Activated CD4-positive, alpha-beta T cell treated with anti-CD3 and anti-CD28 coated beads, Interleukin-2, Interleukin-4, amounts not matched to agents 100 ng/mL and 50 ng/mL, durations not matched to agents 16 hours and 8 hours (primary cell): ENCODE results near the gene PALLD.
A peak's percentile ranks its signal among the peaks of the same experiment; 100 is the strongest.
"Not testable (repeated sequence)": the region's sequence is repeated elsewhere in the genome, so short reads cannot be mapped to it uniquely, and the experiment has no call there.

ENCODE experiments used
- DNase-seq: peaks from one replicate; pipeline ENCODE4 v3.0.0-alpha.2; 2020; ENCODE audit warnings: low spot score

PALLD gene

DNA sequence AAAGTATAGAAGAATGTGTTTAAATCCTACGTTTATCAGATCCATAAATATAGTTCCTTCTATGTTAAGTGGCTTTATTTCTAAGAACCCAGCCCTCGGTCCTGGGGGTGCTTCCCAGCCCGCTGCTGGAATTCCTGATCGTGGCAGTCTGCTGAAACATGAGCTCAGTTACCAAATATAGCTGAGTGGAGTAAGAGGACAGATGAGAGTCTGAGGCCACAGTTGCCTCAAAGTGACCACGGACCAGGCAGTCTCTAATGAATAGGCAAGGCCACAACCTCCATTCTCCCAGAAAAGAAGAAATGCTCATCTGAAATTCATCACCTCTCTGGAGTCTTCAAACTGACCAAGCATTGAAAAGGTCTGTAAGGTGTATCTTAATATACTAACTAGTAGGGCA, at the start of gene PALLD:
TSS of gene PALLD (plus strand) at position 219 of the 400 bp plus-strand sequence.
- DNase-seq, result no peak

DNA sequence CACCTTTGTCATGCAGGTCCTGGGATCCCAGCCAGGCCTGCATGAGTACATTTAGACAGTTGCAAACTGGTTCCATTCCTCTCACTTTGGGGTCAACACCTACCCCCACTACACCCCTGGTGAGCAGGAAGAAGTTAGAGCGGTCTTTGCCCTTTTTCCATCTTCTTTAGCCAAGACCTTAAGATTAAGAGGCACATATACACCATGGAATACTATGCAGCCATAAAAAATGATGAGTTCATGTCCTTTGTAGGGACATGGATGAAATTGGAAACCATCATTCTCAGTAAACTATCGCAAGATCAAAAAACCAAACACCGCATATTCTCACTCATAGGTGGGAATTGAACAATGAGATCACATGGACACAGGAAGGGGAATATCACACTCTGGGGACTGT, 47.8 kb upstream of the PALLD start:
- not testable (repeated sequence) for DNase-seq

DNA sequence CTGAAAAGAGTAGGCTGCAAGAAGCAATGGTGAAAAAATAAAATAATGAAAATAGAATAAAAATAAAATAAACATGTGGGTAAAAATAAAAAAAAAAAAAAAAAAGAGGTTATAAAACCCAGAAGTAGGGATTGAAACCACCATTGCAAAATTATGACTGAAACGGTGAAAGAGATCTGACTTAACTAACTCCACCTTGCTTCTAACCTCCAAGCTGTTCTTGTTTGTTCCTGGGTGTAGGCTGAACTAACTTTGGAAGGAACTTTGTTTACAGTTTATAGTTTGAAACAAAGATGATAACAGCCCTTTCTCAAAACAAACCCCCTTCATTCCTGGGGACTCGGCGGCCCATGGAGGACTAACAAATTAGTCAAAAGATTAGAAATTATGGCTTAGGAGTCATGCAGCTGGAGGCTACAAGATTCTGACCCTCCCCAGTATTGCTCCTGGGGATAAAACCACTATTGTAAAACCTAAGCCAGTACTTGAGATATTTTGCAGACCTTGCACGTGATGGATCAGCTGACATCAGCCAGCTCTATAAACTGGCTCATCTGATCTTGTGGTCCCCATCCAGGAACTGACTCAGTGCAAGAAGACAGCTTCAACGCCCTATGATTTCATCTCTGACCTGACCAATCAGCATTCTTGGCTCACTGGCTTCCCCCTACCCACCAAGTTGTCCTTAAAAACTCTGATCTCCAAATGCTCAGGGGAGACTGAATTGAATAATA, 47.0 kb upstream of the PALLD start:
- peak; percentile 53 for DNase-seq

DNA sequence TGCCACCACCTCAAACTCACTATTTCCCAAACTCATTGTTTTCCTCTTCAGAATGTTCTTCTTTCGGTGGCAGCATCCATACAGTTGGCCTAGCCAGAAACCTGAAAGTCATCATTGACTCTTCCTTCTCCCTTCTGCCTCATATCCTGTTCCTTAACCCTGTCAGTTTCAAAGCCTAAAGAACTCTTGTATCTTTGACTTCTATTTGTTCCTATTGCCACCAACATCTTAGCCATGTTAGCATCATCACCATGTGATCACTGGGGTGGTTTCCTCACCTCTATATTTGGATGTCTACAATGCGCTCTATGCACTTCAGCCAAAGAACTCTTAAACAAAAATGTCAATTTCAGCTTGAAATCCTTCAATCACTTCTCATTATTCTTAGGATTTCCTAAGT, 45.5 kb upstream of the PALLD start:
- no peak for DNase-seq

DNA sequence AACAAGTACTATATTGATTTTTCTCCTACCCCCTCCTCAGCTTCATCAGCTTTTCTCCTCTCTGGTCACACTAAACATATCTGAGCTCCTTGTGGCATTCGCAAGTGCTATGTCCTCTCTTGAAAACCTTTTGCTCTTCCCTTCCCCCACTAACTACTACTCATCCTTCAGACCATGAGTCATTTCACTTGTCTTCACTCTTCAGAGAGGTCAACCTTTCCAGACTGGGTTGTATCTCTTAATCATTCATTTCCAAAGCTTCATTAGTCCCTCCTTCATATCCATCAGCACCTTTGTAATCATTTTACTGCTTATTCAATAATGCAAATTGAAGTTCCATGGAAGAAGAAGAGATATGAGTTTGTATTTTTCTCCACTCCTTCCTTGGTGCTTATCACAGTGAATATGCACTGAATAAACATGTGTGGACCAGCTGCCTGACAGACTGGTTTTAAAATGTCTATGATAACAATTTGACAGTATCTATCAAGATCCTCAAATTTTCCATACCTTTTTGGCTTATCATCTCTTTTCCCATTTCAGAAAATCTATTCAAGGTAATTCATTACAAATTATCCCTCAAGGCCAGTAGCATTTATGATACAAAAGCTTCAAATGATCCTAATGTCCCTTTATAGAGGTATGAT, 45.0 kb upstream of the PALLD start:
- peak; percentile 53 for DNase-seq

DNA sequence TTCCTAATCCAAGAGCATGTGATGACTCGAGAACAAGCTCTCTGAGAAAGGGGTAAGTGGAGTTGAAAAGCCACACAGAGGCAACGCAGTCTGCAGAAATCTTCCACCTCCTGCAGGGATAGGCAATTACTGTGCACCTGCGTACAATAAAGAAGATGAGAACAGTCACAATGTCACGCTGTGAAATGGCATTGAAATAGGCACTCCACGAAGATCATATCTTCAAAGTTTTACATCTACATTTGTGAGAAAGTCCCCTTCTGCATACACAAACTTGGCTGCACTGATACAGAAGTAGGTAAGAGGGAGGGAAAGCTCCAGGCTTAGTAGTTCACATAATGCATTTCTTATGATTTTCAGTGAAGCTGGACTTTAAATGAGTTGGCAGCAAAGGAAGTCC, 43.7 kb upstream of the PALLD start:
- DNase-seq, result no peak

DNA sequence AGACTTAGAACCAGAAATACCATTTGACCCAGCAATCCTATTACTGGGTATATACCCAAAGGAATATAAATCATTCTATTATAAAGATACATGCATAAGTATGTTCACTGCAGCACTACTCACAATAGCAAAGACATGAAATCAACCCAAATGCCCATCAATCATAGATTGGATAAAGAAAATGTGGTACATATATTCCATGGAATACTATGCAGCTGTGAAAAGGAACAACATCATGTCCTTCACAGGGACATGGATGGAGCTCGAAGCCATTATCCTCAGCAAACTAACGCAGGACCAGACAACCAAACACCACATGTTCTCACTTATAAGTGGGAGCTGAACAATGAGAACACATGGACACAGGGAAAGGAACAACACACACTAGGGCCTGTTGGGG, 38.6 kb upstream of the PALLD start:
- not testable (repeated sequence) for DNase-seq

DNA sequence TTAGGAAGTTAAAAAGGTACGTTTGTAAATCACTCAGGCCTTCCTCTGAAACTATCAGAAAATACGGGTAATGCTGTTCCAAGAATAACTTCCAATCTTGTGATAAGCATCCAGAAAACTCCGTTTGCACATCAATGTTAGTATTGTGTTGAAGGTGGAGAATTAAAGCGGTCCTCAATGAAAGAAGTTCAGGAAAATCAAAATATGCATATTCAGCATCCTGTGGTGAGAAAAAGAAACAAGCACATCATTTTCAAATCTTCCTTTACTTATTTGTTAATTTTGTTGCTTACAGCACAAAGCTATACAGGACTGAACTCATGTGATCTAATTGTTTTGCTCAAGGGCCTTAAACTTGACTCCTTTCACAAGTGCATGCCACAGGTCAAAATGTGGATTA, 35.0 kb upstream of the PALLD start:
- DNase-seq, result no peak

DNA sequence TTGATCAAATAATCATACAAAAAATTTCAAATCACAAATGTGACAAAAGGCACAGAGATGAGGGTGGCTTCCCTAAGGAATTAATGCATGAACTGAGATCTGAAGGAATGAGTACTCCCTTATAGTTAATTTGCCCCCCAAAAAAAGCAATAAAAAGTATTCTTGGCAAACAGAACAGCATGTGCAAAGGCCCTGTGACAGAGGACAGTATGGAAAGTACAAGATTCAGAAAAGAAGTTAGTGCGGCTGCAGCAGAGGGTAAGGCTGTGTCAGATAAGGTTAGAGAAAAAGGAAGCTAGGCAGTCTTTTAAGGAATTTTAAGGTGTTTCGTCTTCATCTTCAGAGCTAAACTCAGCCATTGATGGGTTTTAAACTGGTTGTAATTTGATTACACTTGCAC, 23.9 kb upstream of the PALLD start:
- no peak for DNase-seq

DNA sequence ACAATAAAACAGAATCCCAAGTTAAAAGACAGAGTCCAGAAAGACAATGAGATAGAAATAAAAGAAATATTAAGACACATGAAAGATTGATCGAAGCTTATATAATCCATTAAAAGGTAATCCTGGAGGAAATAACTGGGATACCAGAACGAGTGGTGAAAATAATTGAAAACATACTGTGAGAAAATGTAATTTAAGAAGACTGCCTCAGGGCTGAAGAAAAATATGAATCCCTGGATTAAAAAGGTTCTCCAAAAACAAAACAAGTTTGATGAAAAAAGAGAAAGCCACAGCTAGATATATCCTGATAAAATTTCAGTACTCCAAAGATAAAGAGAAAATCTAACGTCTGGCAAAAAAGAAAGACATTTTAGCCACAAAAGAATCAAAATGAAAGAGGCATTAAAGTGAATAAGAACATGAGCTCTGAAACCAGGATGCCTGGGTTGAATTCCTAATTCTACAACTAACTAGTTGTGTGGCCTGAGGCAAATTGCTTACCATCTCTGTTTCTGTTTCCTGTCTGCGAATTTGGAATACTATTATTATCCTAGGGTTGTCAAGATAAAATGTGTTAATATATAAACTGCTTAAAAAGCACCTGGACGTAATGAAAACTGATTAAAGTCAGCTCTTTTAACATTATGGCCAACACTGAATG, 22.1 kb upstream of the PALLD start:
- no peak for DNase-seq

DNA sequence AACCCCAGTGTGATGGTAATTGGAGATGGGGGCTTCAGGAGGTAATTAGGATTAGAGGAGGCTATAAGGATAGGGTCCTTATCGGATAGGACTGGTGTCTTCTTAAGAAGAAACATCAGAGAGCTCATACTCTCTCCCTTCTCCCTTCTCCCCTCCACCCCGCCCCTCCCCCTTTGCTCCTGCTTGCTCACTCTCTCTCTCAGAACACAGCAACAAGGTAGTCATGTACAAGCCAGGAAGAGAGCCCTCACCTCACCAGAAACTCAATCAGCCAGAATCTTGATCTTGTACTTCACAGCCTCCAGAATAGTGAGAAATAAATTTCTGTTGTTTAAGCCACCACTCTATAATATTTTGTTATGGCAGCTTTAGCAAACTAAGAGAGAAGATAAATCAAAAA, 21.1 kb upstream of the PALLD start:
- DNase-seq, result no peak

DNA sequence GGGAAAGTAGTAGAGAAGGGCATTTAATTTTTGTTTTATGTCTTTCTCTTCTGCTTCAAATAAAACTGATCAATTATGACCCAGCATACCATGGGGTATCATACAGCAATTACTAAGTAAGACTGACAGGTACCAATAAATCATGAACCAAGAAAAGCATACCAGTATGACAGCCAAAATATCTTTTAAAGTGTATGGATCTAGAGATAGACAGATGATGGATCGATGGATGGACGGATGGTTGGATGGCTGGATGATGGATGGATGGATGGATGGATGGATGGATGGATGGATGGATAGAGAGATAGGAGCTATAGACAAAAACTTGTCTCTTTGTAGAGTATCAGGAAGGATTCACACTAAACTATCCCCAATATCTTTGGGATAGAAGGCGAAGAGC, 18.0 kb upstream of the PALLD start:
- no peak for DNase-seq

DNA sequence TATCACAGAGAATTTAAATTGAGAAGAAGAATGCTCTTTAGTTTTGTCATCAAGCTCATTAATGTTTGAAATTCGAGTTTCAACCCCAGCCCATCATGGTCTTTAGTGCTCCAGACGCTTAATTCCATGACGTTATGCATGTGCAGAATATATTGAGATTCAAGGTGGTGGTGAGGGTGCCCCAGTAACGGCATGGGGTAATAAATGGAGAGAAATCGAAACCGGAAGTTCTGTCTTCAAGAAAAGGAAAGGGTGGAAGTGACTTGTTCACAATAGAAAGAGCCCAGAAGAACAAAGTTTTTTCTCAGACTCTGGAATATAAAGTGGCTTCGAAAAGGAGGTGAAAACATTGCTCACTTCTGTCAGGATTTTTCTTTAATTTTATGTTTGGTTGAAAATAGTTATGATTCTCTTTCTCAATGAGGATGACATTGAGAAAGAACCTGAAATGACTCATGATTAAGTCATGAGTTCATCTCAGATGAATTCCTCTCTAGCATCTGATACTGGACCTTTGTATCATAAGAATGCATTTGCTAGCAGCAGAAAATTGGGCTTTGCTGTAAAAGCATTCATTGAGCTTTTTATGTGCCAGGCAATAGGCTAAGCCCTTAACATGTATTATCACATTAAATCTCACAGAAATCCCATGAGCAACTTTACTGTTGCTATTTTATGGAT, 15.8 kb upstream of the PALLD start:
- DNase-seq, result peak; percentile 54

DNA sequence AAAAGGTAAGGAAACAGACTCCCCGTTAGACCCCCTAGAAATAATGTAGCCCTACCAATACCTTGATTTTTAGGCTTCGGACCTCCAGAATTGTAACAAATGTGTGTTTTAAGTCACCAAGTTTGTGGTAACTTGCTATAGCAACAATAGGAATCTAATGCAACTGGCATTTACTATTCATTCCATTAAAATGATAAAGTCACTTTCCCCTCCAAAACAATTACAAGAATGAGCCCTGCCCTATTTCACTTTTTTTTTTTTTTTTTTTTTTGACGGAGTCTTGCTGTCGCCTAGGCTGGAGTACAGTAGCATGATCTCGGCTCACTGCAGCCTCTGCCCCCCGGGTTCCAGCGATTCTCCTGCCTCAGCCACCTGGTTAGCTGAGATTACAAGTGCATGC, 13.0 kb upstream of the PALLD start:
- DNase-seq, result no peak

DNA sequence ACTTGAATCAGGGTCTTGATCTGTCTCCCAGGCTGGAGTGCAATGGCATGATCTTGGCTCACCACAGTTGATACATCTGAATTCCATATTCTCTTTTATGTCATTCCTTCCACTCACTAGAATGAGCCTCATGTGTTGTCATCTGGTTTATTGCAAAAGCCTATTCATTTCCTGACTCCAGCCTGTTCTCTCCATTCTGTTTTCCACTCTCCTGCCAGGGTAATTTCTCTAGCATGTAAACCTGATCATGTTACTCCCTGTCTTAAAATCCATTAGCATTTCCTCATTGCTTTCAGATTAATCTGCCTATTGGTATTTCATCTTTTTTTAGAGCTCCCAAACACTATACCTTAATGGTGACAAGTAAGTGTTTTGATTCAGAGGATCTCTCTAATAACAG, 12.2 kb upstream of the PALLD start:
- DNase-seq, result no peak

DNA sequence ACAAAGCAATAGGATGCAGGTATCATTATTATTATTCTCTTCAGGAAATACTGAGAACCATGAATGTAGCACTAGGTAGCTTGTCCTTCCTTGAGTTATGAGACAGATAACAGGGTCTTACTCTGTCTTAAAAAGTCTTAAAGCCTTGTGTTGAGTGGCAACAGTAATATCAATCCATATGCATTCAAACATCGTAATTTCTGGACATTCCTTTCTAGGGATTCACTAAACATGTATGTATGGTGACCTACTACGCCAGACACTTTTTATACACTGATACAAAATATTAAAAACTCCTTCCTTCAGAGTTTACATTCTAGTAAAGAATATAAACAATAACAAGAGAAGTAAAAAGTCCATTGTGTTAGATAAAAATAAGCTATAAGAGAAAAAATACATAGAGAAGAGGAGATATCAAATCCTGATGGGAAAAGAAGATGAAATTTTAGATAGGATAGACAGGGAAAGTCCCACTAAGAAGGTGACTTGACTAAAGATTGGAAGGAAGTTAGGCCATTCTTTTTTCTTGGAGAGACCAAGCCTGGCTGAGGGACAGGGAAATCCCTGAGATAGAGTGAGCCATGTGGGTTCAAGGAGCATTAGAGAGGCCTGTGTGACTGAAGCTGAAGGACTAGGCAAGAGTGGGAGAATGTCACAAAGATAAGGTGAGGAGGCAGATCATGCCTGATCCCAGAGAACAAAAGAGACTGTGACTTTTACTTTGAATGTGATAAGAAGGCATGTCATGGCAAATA, 11.5 kb upstream of the PALLD start:
- DNase-seq, result no peak

DNA sequence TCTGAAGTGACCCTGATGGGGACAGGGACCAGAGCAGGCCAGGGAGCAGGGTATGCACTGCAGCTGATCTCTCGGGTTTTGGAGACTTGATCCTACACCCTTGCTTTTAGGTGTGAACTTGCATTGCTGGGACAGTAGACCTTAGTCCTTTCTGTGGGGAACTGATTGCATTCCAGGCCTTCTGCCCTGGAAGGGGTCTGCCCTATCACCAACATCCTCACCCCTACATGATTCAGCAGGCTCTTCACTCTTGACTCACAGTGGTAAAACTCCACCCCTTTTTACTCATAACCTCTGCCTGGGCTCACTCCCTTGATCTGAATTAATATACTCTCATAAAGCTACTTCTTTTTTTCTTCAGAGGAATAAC, 10.0 kb upstream of the PALLD start:
- DNase-seq, result peak; percentile 40

DNA sequence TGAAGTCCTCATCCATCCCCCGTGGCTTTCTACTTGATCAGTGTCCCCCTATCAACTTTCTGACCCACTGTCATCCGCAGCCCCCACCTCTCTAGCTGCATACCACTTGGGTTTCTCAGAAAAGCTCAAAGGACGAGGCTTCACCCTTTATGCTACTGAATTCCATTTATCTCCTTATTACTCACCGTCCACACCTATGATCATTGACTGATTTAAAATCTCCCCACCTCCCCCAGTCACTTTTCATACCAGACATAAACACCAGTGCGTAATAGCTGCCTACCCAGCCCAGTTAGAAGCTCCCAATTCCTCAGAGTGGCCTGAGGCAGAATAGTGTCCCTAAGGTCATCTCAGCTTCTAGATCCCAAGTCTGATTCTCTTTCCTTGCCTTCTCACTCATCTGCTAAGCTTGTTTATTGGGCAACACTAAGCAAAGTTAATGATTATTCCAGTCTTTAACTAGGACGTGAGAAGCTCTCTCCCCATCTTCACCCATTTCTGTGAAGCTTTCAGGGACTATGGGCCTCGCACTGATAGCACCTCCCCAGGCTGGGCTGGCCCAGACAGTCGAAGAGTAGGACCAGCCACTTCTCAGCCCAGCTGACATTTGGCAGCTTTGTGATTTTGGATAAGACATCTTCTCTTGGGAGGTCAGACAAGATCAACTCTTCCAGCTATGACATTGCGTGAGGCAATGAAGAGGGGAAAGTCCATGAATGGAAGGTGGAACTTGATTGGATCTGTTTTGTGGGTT, 9.4 kb upstream of the PALLD start:
- no peak for DNase-seq

DNA sequence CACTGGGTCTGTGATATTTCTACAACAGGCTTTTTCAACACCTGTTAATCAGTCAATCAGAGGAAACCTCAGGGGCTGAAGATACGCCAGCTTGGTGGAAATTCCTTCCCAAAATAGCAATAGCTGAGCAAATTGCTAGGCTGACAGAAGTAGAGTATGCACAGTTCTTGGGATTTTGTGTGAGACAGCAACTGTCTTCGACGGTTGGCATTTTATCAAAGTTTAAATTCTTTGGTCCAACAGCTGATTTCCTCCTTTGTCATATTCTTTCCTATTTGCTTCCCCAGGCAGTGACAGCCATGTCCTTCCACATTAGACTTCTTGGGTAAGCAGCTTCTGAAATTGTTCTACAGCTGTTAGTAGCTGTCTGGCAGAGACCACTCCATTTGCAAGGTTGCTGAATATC, 8.0 kb upstream of the PALLD start:
- no peak for DNase-seq

DNA sequence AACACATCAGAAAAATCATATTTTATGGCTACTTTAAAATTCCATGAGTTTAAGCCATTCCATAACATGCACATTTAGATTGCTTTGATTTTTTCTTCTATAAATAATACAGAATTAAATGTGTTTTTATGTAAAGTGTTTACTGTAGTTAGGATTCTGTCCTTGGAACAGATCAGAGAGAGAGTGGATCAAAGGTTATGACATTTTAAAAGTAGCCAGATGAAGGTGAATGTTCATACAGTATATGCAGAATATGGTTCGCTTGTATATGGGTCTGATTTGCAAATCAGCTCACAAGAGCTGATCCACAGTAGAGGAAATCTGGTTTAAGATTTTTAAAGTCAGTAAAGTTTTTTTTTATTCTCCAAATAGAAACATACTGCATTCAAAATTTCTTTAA, 7.2 kb upstream of the PALLD start:
- DNase-seq, result no peak

DNA sequence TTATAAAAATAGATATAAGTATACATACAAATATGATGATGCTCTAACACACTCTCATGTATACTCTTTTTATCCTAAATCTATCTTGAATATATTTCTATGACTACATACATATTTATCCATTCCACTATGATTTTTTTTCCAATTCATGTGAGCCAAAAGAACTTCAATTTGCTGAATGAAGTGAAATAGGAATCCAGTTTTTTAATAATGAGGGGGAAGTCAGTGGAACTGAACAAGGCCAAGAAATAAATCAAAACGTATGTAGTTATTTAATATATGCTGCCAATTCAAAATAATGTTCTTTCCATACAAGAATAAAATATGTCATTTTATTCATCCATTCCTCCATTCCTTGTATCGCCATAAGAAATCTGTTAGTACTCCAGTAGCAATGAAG, 6.1 kb upstream of the PALLD start:
- DNase-seq, result no peak

DNA sequence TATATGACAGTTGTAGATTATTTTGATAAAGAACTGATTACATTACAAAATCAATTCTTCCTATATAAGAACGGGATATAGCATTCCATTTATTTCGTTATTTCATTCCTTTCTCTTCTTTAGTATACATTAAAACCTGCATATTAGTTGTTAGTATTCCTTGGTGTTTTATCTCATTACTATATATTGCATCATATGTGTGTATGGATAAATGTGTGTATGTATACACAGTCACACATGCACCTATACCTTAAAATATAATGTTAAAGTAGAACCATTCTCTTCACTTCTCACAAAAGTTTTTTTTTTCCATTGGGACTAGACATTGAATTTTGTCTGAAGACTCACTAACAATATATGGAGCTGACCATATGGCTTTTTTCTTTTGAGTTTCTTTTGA, 5.3 kb upstream of the PALLD start:
- DNase-seq, result no peak
